Measurements from ENCODE around the gene SPIRE2. TPM values are rescaled to one million over a fixed set of nuclear protein-coding genes. Genes with fewer than 3 reads are reported as not detected.

Gene SPIRE2
- total and polyA plus RNA-seq, 2 of the 13 experiments (the other 11 are each of a cell fraction or from before 2014, with no cell fraction given) = 13.3 to 37.5 TPM

DNA sequence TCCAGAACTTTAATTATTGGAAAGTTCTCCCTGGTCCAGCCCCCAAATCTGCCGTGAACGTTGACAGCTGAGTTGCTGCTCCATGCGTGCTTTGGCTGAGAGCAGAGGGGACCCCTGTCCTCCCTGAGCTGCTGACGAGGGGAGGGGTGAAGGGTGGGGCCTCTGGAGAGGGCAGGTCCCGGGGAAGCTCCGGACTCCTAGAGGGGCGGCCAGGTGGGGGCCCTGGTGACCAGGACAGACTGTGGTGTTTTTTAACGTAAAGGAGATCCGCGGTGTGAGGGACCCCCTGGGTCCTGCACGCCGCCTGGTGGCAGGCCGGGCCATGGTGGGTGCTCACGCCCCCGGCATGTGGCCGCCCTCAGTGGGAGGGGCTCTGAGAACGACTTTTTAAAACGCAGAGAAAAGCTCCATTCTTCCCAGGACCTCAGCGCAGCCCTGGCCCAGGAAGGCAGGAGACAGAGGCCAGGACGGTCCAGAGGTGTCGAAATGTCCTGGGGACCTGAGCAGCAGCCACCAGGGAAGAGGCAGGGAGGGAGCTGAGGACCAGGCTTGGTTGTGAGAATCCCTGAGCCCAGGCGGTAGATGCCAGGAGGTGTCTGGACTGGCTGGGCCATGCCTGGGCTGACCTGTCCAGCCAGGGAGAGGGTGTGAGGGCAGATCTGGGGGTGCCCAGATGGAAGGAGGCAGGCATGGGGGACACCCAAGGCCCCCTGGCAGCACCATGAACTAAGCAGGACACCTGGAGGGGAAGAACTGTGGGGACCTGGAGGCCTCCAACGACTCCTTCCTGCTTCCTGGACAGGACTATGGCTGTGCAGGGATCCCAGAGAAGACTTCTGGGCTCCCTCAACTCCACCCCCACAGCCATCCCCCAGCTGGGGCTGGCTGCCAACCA lies 90.4 kb downstream of the SPIRE2 start, which contains the start of gene MC1R (continued):
- TF ChIP-seq, protein P1, sequence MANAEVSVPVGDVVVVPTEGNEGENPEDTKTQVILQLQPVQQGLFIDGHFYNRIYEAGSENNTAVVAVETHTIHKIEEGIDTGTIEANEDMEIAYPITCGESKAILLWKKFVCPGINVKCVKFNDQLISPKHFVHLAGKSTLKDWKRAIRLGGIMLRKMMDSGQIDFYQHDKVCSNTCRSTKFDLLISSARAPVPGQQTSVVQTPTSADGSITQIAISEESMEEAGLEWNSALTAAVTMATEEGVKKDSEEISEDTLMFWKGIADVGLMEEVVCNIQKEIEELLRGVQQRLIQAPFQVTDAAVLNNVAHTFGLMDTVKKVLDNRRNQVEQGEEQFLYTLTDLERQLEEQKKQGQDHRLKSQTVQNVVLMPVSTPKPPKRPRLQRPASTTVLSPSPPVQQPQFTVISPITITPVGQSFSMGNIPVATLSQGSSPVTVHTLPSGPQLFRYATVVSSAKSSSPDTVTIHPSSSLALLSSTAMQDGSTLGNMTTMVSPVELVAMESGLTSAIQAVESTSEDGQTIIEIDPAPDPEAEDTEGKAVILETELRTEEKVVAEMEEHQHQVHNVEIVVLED (CRISPR knock-in tag; IDR thresholded peaks at IDR 0.05; ENCODE audit: borderline replicate concordance) = peak; percentile 8; the same call in 1 of the 2 replicates
- TF ChIP-seq BRCA1 (CRISPR knock-in tag; IDR thresholded peaks at IDR 0.05) (0 out of 2 replicates have a peak, but pooled peaks have one; percentile 77), YY1 (IDR thresholded peaks at IDR 0.05; ENCODE audit: insufficient read depth, insufficient replicate concordance, low read depth, low read length) (peak; percentile 76), ZNF737 (CRISPR knock-in tag; IDR thresholded peaks at IDR 0.05; ENCODE audit: borderline replicate concordance) (no peak), SMAD9 (CRISPR knock-in tag; IDR thresholded peaks at IDR 0.05) (no peak), ZNF253 (CRISPR knock-in tag; IDR thresholded peaks at IDR 0.05; ENCODE audit: borderline replicate concordance) (peak; percentile 61; the same call in 1 of the 2 replicates), SMAD3 (CRISPR knock-in tag; IDR thresholded peaks at IDR 0.05) (peak; percentile 75; the same call in 1 of the 2 replicates), ZNF772 (CRISPR knock-in tag; IDR thresholded peaks at IDR 0.05) (peak; percentile 90), ZNF205 (CRISPR knock-in tag; IDR thresholded peaks at IDR 0.05) (peak; percentile 91), ZBTB42 (CRISPR knock-in tag; IDR thresholded peaks at IDR 0.05) (no peak; the same call in 1 of the 2 replicates), ARNTL (CRISPR knock-in tag; IDR thresholded peaks at IDR 0.05) (0 out of 2 replicates have a peak, but pooled peaks have one; percentile 6), KLF16 (CRISPR knock-in tag; IDR thresholded peaks at IDR 0.05) (peak in 1 of 2 experiments; percentile 95; a peak in 2 of 4 replicates), ZNF616 (CRISPR knock-in tag; IDR thresholded peaks at IDR 0.05; ENCODE audit: low read depth) (peak; percentile 79; the same call in 1 of the 2 replicates)
- TF ChIP-seq, protein P2, sequence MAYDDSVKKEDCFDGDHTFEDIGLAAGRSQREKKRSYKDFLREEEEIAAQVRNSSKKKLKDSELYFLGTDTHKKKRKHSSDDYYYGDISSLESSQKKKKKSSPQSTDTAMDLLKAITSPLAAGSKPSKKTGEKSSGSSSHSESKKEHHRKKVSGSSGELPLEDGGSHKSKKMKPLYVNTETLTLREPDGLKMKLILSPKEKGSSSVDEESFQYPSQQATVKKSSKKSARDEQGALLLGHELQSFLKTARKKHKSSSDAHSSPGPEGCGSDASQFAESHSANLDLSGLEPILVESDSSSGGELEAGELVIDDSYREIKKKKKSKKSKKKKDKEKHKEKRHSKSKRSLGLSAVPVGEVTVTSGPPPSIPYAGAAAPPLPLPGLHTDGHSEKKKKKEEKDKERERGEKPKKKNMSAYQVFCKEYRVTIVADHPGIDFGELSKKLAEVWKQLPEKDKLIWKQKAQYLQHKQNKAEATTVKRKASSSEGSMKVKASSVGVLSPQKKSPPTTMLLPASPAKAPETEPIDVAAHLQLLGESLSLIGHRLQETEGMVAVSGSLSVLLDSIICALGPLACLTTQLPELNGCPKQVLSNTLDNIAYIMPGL (CRISPR knock-in tag; IDR thresholded peaks at IDR 0.05; ENCODE audit: borderline replicate concordance in 1 of 2, low read depth in 1 of 2) = peak; percentile 67 to 92; a peak in 3 of 4 replicates
- TF ChIP-seq, protein P3, sequence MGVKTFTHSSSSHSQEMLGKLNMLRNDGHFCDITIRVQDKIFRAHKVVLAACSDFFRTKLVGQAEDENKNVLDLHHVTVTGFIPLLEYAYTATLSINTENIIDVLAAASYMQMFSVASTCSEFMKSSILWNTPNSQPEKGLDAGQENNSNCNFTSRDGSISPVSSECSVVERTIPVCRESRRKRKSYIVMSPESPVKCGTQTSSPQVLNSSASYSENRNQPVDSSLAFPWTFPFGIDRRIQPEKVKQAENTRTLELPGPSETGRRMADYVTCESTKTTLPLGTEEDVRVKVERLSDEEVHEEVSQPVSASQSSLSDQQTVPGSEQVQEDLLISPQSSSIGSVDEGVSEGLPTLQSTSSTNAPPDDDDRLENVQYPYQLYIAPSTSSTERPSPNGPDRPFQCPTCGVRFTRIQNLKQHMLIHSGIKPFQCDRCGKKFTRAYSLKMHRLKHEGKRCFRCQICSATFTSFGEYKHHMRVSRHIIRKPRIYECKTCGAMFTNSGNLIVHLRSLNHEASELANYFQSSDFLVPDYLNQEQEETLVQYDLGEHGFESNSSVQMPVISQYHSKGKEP (CRISPR knock-in tag; IDR thresholded peaks at IDR 0.05) = 0 out of 2 replicates have a peak, but pooled peaks have one; percentile 21
- TF ChIP-seq, protein P4, sequence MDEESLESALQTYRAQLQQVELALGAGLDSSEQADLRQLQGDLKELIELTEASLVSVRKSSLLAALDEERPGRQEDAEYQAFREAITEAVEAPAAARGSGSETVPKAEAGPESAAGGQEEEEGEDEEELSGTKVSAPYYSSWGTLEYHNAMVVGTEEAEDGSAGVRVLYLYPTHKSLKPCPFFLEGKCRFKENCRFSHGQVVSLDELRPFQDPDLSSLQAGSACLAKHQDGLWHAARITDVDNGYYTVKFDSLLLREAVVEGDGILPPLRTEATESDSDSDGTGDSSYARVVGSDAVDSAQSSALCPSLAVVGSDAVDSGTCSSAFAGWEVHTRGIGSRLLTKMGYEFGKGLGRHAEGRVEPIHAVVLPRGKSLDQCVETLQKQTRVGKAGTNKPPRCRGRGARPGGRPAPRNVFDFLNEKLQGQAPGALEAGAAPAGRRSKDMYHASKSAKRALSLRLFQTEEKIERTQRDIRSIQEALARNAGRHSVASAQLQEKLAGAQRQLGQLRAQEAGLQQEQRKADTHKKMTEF (CRISPR knock-in tag; IDR thresholded peaks at IDR 0.05) = no peak; the same call in 1 of the 2 replicates

All from HepG2 (cell line).